K562 (cell line): Measurements from ENCODE around the gene FANCC. TPM values are rescaled to one million over a fixed set of nuclear protein-coding genes. Genes with fewer than 3 reads are reported as not detected.

Experiments used
- ATAC-seq: fragments of 200-7000 bp; cut with Tn5 transposase; 3 replicates; pipeline ENCODE4 v1.9.1; 2020; ENCODE audit warnings: moderate library complexity
- BruUV-seq: library from RNA; stranded (reverse); fragments of 400-500 nt; replicated peaks from 2 replicates; lab custom pipeline; 2021; lab: Mats Ljungman, UMichigan
- CTCF ChIA-PET: fragments of 300-600 bp; formaldehyde crosslinking; extraction: SDS; loops from one replicate; lab custom pipeline; 2021; ENCODE audit warnings: low intra/inter-chr PET ratio; lab: Yijun Ruan, JAX
- POLR2A ChIA-PET: fragments of 300-600, 350-650 bp; sonication (Branson Sonifier 250); formaldehyde crosslinking; extraction: SDS; loops from one replicate; lab custom pipeline; 2021; ENCODE audit warnings: antibody characterized with exemption, inconsistent platforms; lab: Yijun Ruan, JAX
- DNase-seq, 4 experiments: peaks; one replicate each; pipeline versions ENCODE4 v3.0.0 to v3.0.0-alpha.2; 2011 to 2018; ENCODE audit warnings: low spot score in 3 of 4, mixed read lengths in 3 of 4; ENCODE audit errors: extremely low read depth in 1 of 4
- FAIRE-seq: peaks from 2 replicates; lab custom pipeline; 2011; peaks lifted over from hg19 to GRCh38; lab: Jason Lieb, UNC
- H2AFZ ChIP-seq: 2 replicates; pipeline ENCODE4 v1.6.0; 2011; ENCODE audit warnings: low read depth, low read length, control low read depth, inconsistent platforms
- H3K27ac ChIP-seq: fragments of 200-600 bp; 3 replicates; pipeline ENCODE4 v1.8.0; 2011; ENCODE audit warnings: low read depth, mild to moderate bottlenecking, control low read depth, inconsistent platforms, low read length, moderate library complexity, mixed read lengths; ENCODE audit errors: extremely low read depth
- H3K27me3 ChIP-seq, 2 experiments: fragments of 300-600 bp in 1 of 2; 2 replicates in 1 of 2; 3 replicates in 1 of 2; pipeline versions ENCODE4 v1.6.0 to v1.8.0; 2011; ENCODE audit warnings: inconsistent platforms in 2 of 2, low read length in 2 of 2, mild to moderate bottlenecking in 1 of 2, mixed read lengths in 1 of 2, moderate library complexity in 1 of 2; ENCODE audit not compliant: control insufficient read depth in 2 of 2, insufficient read depth in 2 of 2
- H3K36me3 ChIP-seq: fragments of 300-600 bp; 3 replicates; pipeline ENCODE4 v1.8.0; 2011; ENCODE audit warnings: mild to moderate bottlenecking, low read length, inconsistent platforms; ENCODE audit not compliant: control insufficient read depth, insufficient read depth
- H3K4me1 ChIP-seq, 2 experiments: fragments of 200-600 bp in 1 of 2; replicated peaks in 1 of 2; 2 replicates in 1 of 2; 3 replicates in 1 of 2; pipeline versions ENCODE4 v1.5.1 to v1.8.0; 2011; ENCODE audit warnings: inconsistent platforms in 2 of 2, low read length in 2 of 2, mild to moderate bottlenecking in 1 of 2, mixed read lengths in 1 of 2, moderate library complexity in 1 of 2; ENCODE audit not compliant: control insufficient read depth in 2 of 2, insufficient read depth in 2 of 2
- H3K4me2 ChIP-seq: 2 replicates; pipeline ENCODE4 v1.6.1; 2011; ENCODE audit warnings: low read length, control low read depth, inconsistent platforms, mixed read lengths; ENCODE audit not compliant: insufficient read depth
- H3K4me3 ChIP-seq: fragments of 200-600 bp; sonication (generic), shearing (Covaris generic); 2 replicates; pipeline ENCODE4 v1.5.1; 2016; ENCODE audit warnings: control low read depth, inconsistent platforms
- H3K79me2 ChIP-seq: fragments of 200-600 bp; 3 replicates; pipeline ENCODE4 v1.8.0; 2011; ENCODE audit warnings: low read length, inconsistent platforms; ENCODE audit not compliant: control insufficient read depth, insufficient read depth
- H3K9ac ChIP-seq, 2 experiments: 2 replicates each; pipeline versions ENCODE4 v1.6.0 to v1.6.1; 2011; ENCODE audit warnings: low read depth in 2 of 2, low read length in 2 of 2, control low read depth in 1 of 2, inconsistent platforms in 1 of 2, mild to moderate bottlenecking in 1 of 2, mixed read lengths in 1 of 2; ENCODE audit not compliant: insufficient read depth in 1 of 2
- H3K9me1 ChIP-seq: one replicate; pipeline ENCODE4 v1.6.0; 2011; ENCODE audit warnings: inconsistent platforms, mild to moderate bottlenecking, low read length, moderate library complexity; ENCODE audit not compliant: control insufficient read depth, insufficient read depth
- H3K9me3 ChIP-seq: replicated peaks from 2 replicates; pipeline ENCODE4 v1.5.1; 2011; ENCODE audit warnings: low read depth, low read length, inconsistent platforms; ENCODE audit not compliant: control insufficient read depth, insufficient read depth
- H4K20me1 ChIP-seq: replicated peaks from 2 replicates; pipeline ENCODE4 v1.6.1; 2011; ENCODE audit warnings: low read length, inconsistent platforms, mixed read lengths; ENCODE audit not compliant: control insufficient read depth, insufficient read depth
- CCAR2 ChIP-seq: fragments of 200-400 bp; formaldehyde crosslinking; IDR thresholded peaks from 2 replicates; pipeline ENCODE4 v1.6.1; 2017; ENCODE audit warnings: mild to moderate bottlenecking, low read depth, low read length
- CTCF ChIP-seq, 3 experiments: IDR thresholded peaks in 2 of 3; conservative IDR thresholded peaks in 1 of 3; 2 replicates each; pipeline ENCODE4 v1.5.1; 2011 to 2012; ENCODE audit warnings: low read length in 3 of 3, mild to moderate bottlenecking in 3 of 3, control low read depth in 2 of 3, improper control_type of control experiment in 1 of 3, inconsistent platforms in 1 of 3, low read depth in 1 of 3, mixed read lengths in 1 of 3, moderate library complexity in 1 of 3; ENCODE audit not compliant: insufficient read depth in 2 of 3
- FIP1L1 ChIP-seq: fragments of 200-400 bp; formaldehyde crosslinking; IDR thresholded peaks from 2 replicates; pipeline ENCODE4 v1.6.1; 2018; ENCODE audit warnings: mild to moderate bottlenecking, low read depth, low read length; ENCODE audit not compliant: poor library complexity, severe bottlenecking
- GABPB1 ChIP-seq: sonication (generic); formaldehyde crosslinking; IDR thresholded peaks from 2 replicates; pipeline ENCODE4 v1.8.0; 2022; ENCODE audit warnings: mild to moderate bottlenecking, missing genetic modification reagents
- MEIS2 ChIP-seq: fragments of 450-650 bp; IDR thresholded peaks from 2 replicates; pipeline ENCODE4 v1.6.1; 2014; ENCODE audit warnings: mild to moderate bottlenecking; ENCODE audit not compliant: partially characterized antibody
- NFYB ChIP-seq: IDR thresholded peaks from 2 replicates; pipeline ENCODE4 v1.6.1; 2011; ENCODE audit warnings: mild to moderate bottlenecking, moderate library complexity; ENCODE audit not compliant: insufficient read length; ENCODE audit errors: extremely low read depth
- PKNOX1 ChIP-seq: fragments of 450-650 bp; IDR thresholded peaks from 2 replicates; pipeline ENCODE4 v1.6.1; 2016
- SRSF7 ChIP-seq: fragments of 200-400 bp; formaldehyde crosslinking; optimal IDR thresholded peaks from 2 replicates; pipeline ENCODE3; 2017; ENCODE audit warnings: mild to moderate bottlenecking, low read depth, low read length
- ZBTB2 ChIP-seq: fragments of 450-650 bp; IDR thresholded peaks from 2 replicates; pipeline ENCODE4 v1.6.1; 2016; ENCODE audit warnings: antibody characterized with exemption
- ZBTB9 ChIP-seq: fragments of 450-650 bp; formaldehyde crosslinking; IDR thresholded peaks from 2 replicates; pipeline ENCODE4 v1.4.0; 2020; ENCODE audit warnings: mild to moderate bottlenecking, moderate library complexity
- ZNF449 ChIP-seq: fragments of 250-450 bp; sonication (Bioruptor Pico); IDR thresholded peaks from 2 replicates; pipeline ENCODE4 v1.8.0; 2022; ENCODE audit warnings: moderate library complexity, mild to moderate bottlenecking, inconsistent platforms
- WGBS: fragments of 100-300 bp; shearing (Covaris generic); methylation state at CpG from one replicate; pipeline ENCODE4 v1.1.6; 2016; ENCODE audit warnings: low coverage, mixed read lengths; ENCODE audit not compliant: insufficient coverage; ENCODE audit errors: missing lambda C conversion rate; 5-methylcytosine and 5-hydroxymethylcytosine counted together
- in situ Hi-C: fragments of 300-500 bp; cut with MboI; formaldehyde crosslinking; loops from 4 replicates; pipeline ENCODE4 v1.15.0; 2018; ENCODE audit warnings: inconsistent platforms, mixed read lengths
- intact Hi-C: fragments of 100-400 bp; cut with micrococcal nuclease; formaldehyde crosslinking; loops from 2 replicates; pipeline ENCODE4 v1.14.2; 2022
- polyA plus RNA-seq, 8 experiments: library from polyadenylated mRNA; depleted of rRNA in 4 of 8; stranded (reverse) in 5 of 8; unstranded in 3 of 8; fragments of >200 nt; fragmentation: Nextera tagmentation in 2 of 8; fragmentation: Illumina TruSeq in 1 of 8; extraction: Ambion mirVana in 2 of 8; extraction: Trizol in 1 of 8; gene quantifications; 2 replicates each; pipeline versions ENCODE4 v1.2.1 to v1.2.3, GENCODE V29; 2011 to 2014; ENCODE audit warnings: inconsistent platforms in 1 of 8, missing spikeins in 1 of 8
- total RNA-seq, 7 experiments: library from RNA; depleted of rRNA in 6 of 7; stranded (reverse); fragments of >200 nt in 6 of 7; fragmentation: Illumina TruSeq in 2 of 7; extraction: Trizol in 2 of 7; gene quantifications; 2 replicates each; pipeline versions ENCODE4 v1.2.1 to v1.2.3, GENCODE V29; 2011 to 2021; ENCODE audit warnings: low replicate concordance in 1 of 7

The FANCC gene
- total and polyA plus RNA-seq, 9 of the 15 experiments (the other 6 are each of a cell fraction or from before 2014, with no cell fraction given) = 4.6 to 18.4 (median 14.2) TPM

GRCh38 chr9:95316794-95317118, 753 bp downstream of the FANCC start (continued):
- TF ChIP-seq ZBTB2 (no peak), NFYB (peak; percentile 13), CCAR2 (no peak), SRSF7 (no peak), GABPB1 (CRISPR knock-in tag) (no peak)

- H2AFZ ChIP-seq = peak overlapping the region; percentile 83
- H3K9me1 ChIP-seq = no peaks in the 10 kb centered on the region
- peak overlapping the region; percentile 76 for H3K4me2 ChIP-seq
- no peaks in the 10 kb centered on the region for H3K36me3 ChIP-seq
- peak overlapping the region in 1 of 2 experiments; percentile 99; a peak in 2 of 4 replicates for H3K9ac ChIP-seq
- ChIA-PET POLR2A (interaction anchor here (0.5 to 1.0 kb wide), 4 partner anchors 11 to 447 kb away, joined by 3 read pairs; no protein-coding TSS in a partner anchor), CTCF (interaction anchor here (0.7 kb wide), 1 partner anchor 9 kb away, joined by 3 read pairs; no protein-coding TSS in a partner anchor)
- no peaks in the 10 kb centered on the region for H3K9me3 ChIP-seq
- 0 out of 3 replicates have a peak, but pooled peaks have one; percentile 14 for ATAC-seq
- in situ Hi-C loops = no loop called here
- intact Hi-C loops = loop anchor here (2.0 kb wide), 1 partner anchor 195 kb away; no protein-coding TSS in a partner anchor
- H4K20me1 ChIP-seq = no peaks in the 10 kb centered on the region; the same call in 1 of the 2 replicates
- peak overlapping the region; percentile 89 for H3K4me3 ChIP-seq
- 6% methylated on average over 3 of the region's 3 CpGs for WGBS
- no TSS peak for BruUV-seq
- H3K27ac ChIP-seq = peak overlapping the region; percentile 100; the same call in 2 of the 3 replicates
- no peak for FAIRE-seq
- H3K4me1 ChIP-seq = peaks cover 11 to 17% of the 10 kb centered on the region in 2 experiments; a peak in 4 of 5 replicates
- no peaks in the 10 kb centered on the region; a peak in 1 of 5 replicates for H3K27me3 ChIP-seq
- peaks cover 40% of the 10 kb centered on the region for H3K79me2 ChIP-seq
- DNase-seq = peak in 2 of 4 experiments; percentile 25 to 40
- TF ChIP-seq FIP1L1 (no peak), MEIS2 (peak; percentile 79), CTCF (IDR thresholded peaks at IDR 0.05 in 2 of 3, conservative IDR thresholded peaks at IDR 0.05 in 1 of 3; ENCODE audit: insufficient read depth in 2 of 3, low read depth in 1 of 3, low read length in 3 of 3) (no peak), ZBTB9 (CRISPR knock-in tag) (no peak), ZNF449 (CRISPR knock-in tag) (no peak), PKNOX1 (peak; percentile 96)
These were observed 1.2 kb downstream of the FANCC start for GRCh38 chr9:95316274-95316673.
